ENCODE measurements around the gene ARID1B. TPM values are rescaled to one million over a fixed set of nuclear protein-coding genes. Genes with fewer than 3 reads are reported as not detected.

The ARID1B gene
- total RNA-seq, 1 experiment from 2014 or later = 58.8 TPM

DNA sequence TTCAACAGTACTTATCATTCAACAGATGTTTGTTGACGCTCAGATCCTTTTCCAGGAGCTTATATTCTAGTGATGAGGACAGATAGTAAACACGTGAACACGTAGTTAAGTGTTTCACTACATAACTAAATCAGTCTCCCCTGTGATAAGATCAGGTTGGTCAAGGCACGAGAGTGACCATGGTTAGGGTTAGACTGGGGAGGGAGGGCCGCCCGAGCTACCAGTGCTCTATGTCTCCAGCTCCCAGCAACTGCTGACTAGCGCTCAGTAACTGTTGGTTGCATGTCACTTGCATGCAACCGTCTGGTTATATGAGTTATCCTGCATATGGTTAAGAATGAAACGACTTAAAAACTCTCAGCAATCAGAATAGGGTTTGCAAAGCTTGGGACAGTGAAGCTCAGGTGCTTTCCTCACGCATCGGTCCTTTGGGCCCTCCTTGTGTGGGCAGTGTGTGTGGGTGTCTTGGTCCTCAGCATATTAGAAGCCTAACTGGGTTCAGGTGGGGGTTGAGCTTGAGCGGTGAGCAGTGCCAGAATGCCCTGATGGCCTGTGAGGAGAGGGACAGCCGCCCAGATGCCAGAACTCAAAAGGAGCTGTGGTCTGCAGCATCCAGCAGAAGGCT lies 120.8 kb downstream of the ARID1B start:
- no peak for DNase-seq
- Histone ChIP-seq H3K9me3 (no peaks in the 10 kb centered on the region), H3K36me3 (ENCODE audit: control insufficient read depth, insufficient read depth, low read length) (no peaks in the 10 kb centered on the region), H3K4me1 (no peaks in the 10 kb centered on the region), H3K4me3 (ENCODE audit: low read depth, low read length) (no peak overlapping the region), H3K27me3 (replicated peaks; ENCODE audit: control insufficient read depth, insufficient read depth, low read length) (no peaks in the 10 kb centered on the region)
- H3K27ac Mint-ChIP-seq (ENCODE audit: unreplicated experiment) = no peak overlapping the region
- intact Hi-C loops (cut with micrococcal nuclease; ENCODE audit: unreplicated experiment) = no loop called here
- H3K4me3 Mint-ChIP-seq (ENCODE audit: unreplicated experiment) = no peak overlapping the region
- H3K9me3 Mint-ChIP-seq (ENCODE audit: unreplicated experiment) = no peaks in the 10 kb centered on the region
- no TSS peak for BruUV-seq (replicated peaks)
- H3K27me3 Mint-ChIP-seq (ENCODE audit: insufficient read depth, unreplicated experiment) = no peaks in the 10 kb centered on the region
- TF ChIP-seq, protein P1, sequence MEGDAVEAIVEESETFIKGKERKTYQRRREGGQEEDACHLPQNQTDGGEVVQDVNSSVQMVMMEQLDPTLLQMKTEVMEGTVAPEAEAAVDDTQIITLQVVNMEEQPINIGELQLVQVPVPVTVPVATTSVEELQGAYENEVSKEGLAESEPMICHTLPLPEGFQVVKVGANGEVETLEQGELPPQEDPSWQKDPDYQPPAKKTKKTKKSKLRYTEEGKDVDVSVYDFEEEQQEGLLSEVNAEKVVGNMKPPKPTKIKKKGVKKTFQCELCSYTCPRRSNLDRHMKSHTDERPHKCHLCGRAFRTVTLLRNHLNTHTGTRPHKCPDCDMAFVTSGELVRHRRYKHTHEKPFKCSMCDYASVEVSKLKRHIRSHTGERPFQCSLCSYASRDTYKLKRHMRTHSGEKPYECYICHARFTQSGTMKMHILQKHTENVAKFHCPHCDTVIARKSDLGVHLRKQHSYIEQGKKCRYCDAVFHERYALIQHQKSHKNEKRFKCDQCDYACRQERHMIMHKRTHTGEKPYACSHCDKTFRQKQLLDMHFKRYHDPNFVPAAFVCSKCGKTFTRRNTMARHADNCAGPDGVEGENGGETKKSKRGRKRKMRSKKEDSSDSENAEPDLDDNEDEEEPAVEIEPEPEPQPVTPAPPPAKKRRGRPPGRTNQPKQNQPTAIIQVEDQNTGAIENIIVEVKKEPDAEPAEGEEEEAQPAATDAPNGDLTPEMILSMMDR (IDR thresholded peaks at IDR 0.05; ENCODE audit: insufficient read depth in 1 of 2, low read depth in 1 of 2, low read length in 1 of 2, severe bottlenecking in 1 of 2, unreplicated experiment in 1 of 2) = no peak
- H3K36me3 Mint-ChIP-seq (ENCODE audit: insufficient read depth, unreplicated experiment) = no peaks in the 10 kb centered on the region
- ChIA-PET POLR2A (no interaction called here), CTCF (no interaction called here)
- no peaks in the 10 kb centered on the region for H3K4me1 Mint-ChIP-seq (ENCODE audit: low read depth, unreplicated experiment)

DNA sequence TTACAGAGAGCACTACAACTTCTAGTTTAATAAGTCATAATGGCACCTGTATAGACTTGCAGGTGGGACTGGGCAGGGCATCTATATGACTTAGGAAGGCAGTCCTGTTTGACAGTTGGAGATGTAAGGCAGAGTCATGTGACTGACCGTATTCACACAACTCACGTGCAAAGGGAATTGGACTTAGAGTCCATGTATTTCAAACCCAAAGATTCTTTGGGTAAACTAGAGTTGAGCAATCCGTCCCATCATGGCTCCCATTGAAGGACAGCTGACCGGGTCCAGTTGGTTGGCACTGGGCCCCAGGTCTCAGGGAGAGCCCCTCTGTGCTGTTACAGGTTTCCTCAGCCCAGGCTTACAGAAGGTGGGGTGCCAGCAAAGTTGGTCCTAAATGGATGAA lies 121.9 kb downstream of the ARID1B start:
- intact Hi-C loops (cut with micrococcal nuclease; ENCODE audit: unreplicated experiment) = no loop called here
- BruUV-seq (replicated peaks) = no TSS peak
- no peak for DNase-seq
- Mint-ChIP-seq H3K9me3 (ENCODE audit: unreplicated experiment) (no peaks in the 10 kb centered on the region), H3K27me3 (ENCODE audit: insufficient read depth, unreplicated experiment) (no peaks in the 10 kb centered on the region), H3K4me1 (ENCODE audit: low read depth, unreplicated experiment) (no peaks in the 10 kb centered on the region), H3K4me3 (ENCODE audit: unreplicated experiment) (no peak overlapping the region), H3K27ac (ENCODE audit: unreplicated experiment) (no peak overlapping the region), H3K36me3 (ENCODE audit: insufficient read depth, unreplicated experiment) (no peaks in the 10 kb centered on the region)
- H3K9me3 ChIP-seq = no peaks in the 10 kb centered on the region
- H3K36me3 ChIP-seq (ENCODE audit: control insufficient read depth, insufficient read depth, low read length) = no peaks in the 10 kb centered on the region
- H3K4me1 ChIP-seq = no peaks in the 10 kb centered on the region
- POLR2A ChIA-PET = no interaction called here
- H3K4me3 ChIP-seq (ENCODE audit: low read depth, low read length) = no peak overlapping the region
- TF ChIP-seq, protein P1 (IDR thresholded peaks at IDR 0.05; ENCODE audit: insufficient read depth in 1 of 2, low read depth in 1 of 2, low read length in 1 of 2, severe bottlenecking in 1 of 2, unreplicated experiment in 1 of 2) = no peak
- no peaks in the 10 kb centered on the region for H3K27me3 ChIP-seq (replicated peaks; ENCODE audit: control insufficient read depth, insufficient read depth, low read length)
- CTCF ChIA-PET = no interaction called here

DNA sequence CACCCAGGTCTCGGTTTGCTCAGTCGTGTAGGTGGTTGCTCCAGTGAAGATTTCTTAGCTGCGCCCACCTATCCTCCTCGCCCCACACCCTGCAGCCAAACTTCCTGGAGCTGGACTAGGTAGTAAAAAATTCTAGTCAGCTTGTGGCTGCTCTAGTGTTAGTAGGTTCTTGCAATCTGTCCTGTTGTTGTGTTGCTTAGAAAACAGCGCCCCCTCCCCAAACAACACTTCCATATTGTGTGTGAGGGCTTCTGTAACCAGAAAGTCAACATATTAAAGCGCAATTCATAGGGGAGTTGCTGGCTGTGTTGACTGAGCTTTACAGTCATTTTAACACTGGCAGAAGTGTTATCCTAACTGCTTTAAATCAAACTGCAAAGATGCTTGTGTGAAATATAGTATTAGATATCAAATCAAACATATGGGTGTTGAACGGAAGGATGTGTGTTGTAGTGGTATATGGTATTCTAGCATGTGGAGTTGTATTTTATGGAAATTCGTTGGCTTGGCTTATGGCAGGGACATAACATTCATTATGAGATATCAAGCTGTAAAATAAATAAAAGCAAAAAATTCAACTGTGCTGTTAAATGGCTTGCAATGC lies 122.5 kb downstream of the ARID1B start:
- no peaks in the 10 kb centered on the region for H3K27me3 Mint-ChIP-seq (ENCODE audit: insufficient read depth, unreplicated experiment)
- CTCF ChIA-PET = no interaction called here
- no peak overlapping the region for H3K27ac Mint-ChIP-seq (ENCODE audit: unreplicated experiment)
- no peaks in the 10 kb centered on the region for H3K4me1 Mint-ChIP-seq (ENCODE audit: low read depth, unreplicated experiment)
- no peaks in the 10 kb centered on the region for H3K9me3 ChIP-seq
- POLR2A ChIA-PET = no interaction called here
- H3K27me3 ChIP-seq (replicated peaks; ENCODE audit: control insufficient read depth, insufficient read depth, low read length) = no peaks in the 10 kb centered on the region
- no TSS peak for BruUV-seq (replicated peaks)
- no peak overlapping the region for H3K4me3 ChIP-seq (ENCODE audit: low read depth, low read length)
- H3K4me3 Mint-ChIP-seq (ENCODE audit: unreplicated experiment) = no peak overlapping the region
- intact Hi-C loops (cut with micrococcal nuclease; ENCODE audit: unreplicated experiment) = no loop called here
- no peaks in the 10 kb centered on the region for H3K36me3 Mint-ChIP-seq (ENCODE audit: insufficient read depth, unreplicated experiment)
- no peaks in the 10 kb centered on the region for H3K36me3 ChIP-seq (ENCODE audit: control insufficient read depth, insufficient read depth, low read length)
- no peak for DNase-seq
- TF ChIP-seq, protein P1 (IDR thresholded peaks at IDR 0.05; ENCODE audit: insufficient read depth in 1 of 2, low read depth in 1 of 2, low read length in 1 of 2, severe bottlenecking in 1 of 2, unreplicated experiment in 1 of 2) = no peak
- no peaks in the 10 kb centered on the region for H3K9me3 Mint-ChIP-seq (ENCODE audit: unreplicated experiment)
- no peaks in the 10 kb centered on the region for H3K4me1 ChIP-seq

All from Caco-2 (cell line).